Neural cell (in vitro differentiated cells): ENCODE results near the gene BIK.

Experiments used
- CTCF ChIP-seq: fragments of 450-650 bp; IDR thresholded peaks from 2 replicates; pipeline ENCODE4 v1.5.1; 2014; ENCODE audit warnings: antibody characterized with exemption, mild to moderate bottlenecking, moderate library complexity; ENCODE audit not compliant: poor library complexity, severe bottlenecking
- EP300 ChIP-seq: fragments of 450-650 bp; conservative IDR thresholded peaks from 2 replicates; pipeline ENCODE4 v1.6.1; 2014; ENCODE audit warnings: antibody characterized with exemption, mild to moderate bottlenecking, moderate library complexity; ENCODE audit not compliant: poor library complexity, severe bottlenecking
- EZH2 ChIP-seq: fragments of 200-600, 300-800 bp; shearing (Covaris generic), sonication (generic); IDR thresholded peaks from 2 replicates; pipeline ENCODE4 v1.6.1; 2014; ENCODE audit warnings: antibody characterized with exemption, low read length, borderline replicate concordance, mild to moderate bottlenecking; ENCODE audit not compliant: insufficient read depth, poor library complexity, severe bottlenecking
- MXI1 ChIP-seq: fragments of 450-650 bp; conservative IDR thresholded peaks from 2 replicates; pipeline ENCODE4 v1.6.1; 2014; ENCODE audit warnings: antibody characterized with exemption, mild to moderate bottlenecking; ENCODE audit not compliant: poor library complexity, severe bottlenecking
- POLR2AphosphoS5 ChIP-seq: IDR thresholded peaks from 2 replicates; pipeline ENCODE4 v1.6.1; 2012
- RAD21 ChIP-seq: fragments of 450-650 bp; conservative IDR thresholded peaks from 2 replicates; pipeline ENCODE4 v1.6.1; 2014; ENCODE audit warnings: antibody characterized with exemption, mild to moderate bottlenecking, moderate library complexity
- REST ChIP-seq: IDR thresholded peaks from 2 replicates; pipeline ENCODE4 v1.6.1; 2012; ENCODE audit warnings: borderline replicate concordance
- SMC3 ChIP-seq: fragments of 450-650 bp; conservative IDR thresholded peaks from 2 replicates; pipeline ENCODE4 v1.6.1; 2014; ENCODE audit warnings: antibody characterized with exemption, mild to moderate bottlenecking, moderate library complexity; ENCODE audit not compliant: poor library complexity
- TAF1 ChIP-seq: IDR thresholded peaks from 2 replicates; pipeline ENCODE4 v1.6.1; 2012; ENCODE audit warnings: low read depth

GRCh38 chr22:43088984-43089717, 21.4 kb upstream of the BIK start, which contains the start of gene TTLL1:
- TF ChIP-seq MXI1 = peak; percentile 90
- TF ChIP-seq CTCF = peak; percentile 25
- no peak for TF ChIP-seq EZH2
- peak; percentile 39 for TF ChIP-seq RAD21
- TF ChIP-seq POLR2AphosphoS5 = peak; percentile 72
- TF ChIP-seq TAF1 = no peak
- TF ChIP-seq SMC3 = peak; percentile 55
- no peak for TF ChIP-seq EP300
- no peak for TF ChIP-seq REST
